ENCODE results near the gene FADS2.
A peak's percentile ranks its signal among the peaks of the same experiment; 100 is the strongest.

FADS2 gene

GRCh38 chr11:61891331-61892084, 63.4 kb downstream of the FADS2 start, which contains the start of gene FADS3:
Gene FADS3, minus strand, starts transcription at chr11:61891545. Its CDS starts 164 bp downstream, at chr11:61891381.
- no peak for DNase-seq

GRCh38 chr11:61892085-61892370, 63.9 kb downstream of the FADS2 start:
- DNase-seq, result no peak

DNA sequence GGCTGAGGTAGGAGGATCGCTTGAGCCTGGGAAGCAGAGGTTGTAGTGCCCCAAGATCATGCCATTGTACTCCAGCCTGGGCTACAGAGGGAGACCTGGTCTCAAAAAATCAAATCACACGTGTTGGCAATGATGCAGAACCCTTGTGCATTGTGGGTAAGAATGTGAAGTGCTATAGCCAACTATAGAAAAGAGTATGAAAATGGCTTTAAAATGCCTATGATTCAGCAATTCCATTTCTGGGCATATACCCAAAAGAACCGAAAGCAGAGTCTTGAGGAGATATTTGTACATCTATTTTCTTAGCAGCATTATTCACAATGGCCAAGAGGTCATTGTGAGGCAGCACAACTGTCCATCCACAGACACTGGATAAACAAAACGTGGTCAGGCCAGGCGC, 65.9 kb downstream of the FADS2 start:
- no peak for DNase-seq

GRCh38 chr11:61895046-61895717, 67.1 kb downstream of the FADS2 start:
- DNase-seq, result no peak

GRCh38 chr11:61895718-61896059, 67.6 kb downstream of the FADS2 start:
- no peak for DNase-seq

- DNase-seq, result no peak
Observed at GRCh38 chr11:61896665-61897386, 68.7 kb downstream of the FADS2 start.

DNA sequence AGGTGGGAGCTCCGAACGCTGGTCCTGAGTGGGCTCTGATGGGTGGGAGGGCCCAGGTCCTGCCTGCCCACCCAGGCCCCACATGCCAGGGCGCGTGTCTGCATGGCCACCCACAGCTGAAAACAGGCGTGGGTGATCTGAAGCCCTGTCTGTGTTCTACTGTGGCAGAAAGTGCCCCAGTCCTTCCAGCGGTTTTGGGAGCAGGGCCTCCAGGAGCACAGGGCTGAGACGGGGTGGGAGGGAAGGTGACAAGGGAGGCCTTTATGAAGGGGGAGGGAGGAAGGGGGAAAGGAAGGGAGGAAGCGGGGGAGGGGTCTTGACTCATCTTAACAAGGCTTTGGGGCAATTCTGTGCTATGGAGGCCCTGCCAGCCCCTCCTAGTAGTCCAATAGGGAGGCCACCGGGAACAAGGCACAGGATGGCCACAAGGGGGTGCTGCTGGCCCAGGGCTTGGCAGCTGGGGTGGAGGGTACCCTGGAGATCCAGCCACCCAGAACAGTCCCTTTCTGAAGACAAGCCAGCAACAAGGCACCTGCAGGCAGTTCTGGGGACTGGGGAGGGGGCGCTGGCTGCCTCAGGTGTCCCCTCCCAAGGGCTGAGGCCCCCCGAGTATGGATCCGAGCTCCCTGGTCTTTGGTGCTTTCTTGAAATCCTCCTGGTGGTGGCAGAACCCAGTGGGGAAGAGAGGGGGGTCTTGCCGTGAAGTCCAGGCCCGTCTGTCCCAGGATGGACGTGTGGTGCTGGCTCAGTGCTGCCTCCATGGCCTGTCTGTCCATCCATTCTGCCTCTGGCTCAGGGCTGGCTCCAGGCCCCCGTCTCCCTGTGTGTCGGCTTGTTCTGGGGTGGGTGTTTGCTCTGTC, 69.5 kb downstream of the FADS2 start:
- DNase-seq, result no peak

DNA sequence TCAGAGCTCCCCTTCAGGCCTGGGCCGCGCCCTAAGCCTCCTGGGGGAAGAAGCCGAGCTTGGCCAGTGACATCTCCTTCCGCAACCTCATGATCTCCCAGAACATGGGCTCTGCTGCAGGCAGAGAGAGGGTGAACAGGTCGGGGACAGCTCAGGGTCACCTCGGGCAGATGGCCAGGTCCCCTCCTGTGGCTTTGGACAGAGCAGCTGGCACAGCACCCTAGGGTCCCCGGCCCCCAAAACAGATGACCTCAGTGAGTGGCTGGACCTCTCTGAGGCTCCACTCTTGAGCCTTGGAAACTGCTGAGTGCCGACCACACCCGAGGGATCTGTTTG, 70.1 kb downstream of the FADS2 start:
- DNase-seq, result no peak

GRCh38 chr11:61899146-61899841, 71.2 kb downstream of the FADS2 start:
- DNase-seq, result peak; percentile 38

DNA sequence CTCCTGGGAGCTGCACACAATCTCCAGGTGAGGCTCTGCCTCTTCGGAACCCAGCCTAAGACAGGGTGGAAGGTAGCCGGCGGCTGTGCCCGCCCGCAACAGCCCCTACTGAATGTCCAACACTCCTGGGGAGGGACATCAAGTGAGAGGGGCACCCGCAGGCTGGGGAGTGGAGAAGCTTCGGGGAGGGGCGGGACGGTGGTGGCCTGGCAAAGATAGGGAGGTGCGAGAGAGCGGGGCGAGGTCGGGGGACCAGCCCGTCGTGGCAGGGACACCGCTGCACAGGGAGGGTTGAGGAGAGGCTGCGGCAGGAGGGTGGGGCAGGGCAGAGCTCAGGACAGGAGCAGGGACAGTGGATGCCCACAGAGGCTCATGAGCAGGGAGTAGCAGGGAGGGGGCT, 72.2 kb downstream of the FADS2 start:
- DNase-seq, result no peak

- DNase-seq, result no peak
Observed at GRCh38 chr11:61901397-61901796, 73.3 kb downstream of the FADS2 start.

GRCh38 chr11:61902313-61902712, 74.2 kb downstream of the FADS2 start:
- no peak for DNase-seq

- no peak for DNase-seq
Observed at GRCh38 chr11:61903845-61904244, 75.7 kb downstream of the FADS2 start.

DNA sequence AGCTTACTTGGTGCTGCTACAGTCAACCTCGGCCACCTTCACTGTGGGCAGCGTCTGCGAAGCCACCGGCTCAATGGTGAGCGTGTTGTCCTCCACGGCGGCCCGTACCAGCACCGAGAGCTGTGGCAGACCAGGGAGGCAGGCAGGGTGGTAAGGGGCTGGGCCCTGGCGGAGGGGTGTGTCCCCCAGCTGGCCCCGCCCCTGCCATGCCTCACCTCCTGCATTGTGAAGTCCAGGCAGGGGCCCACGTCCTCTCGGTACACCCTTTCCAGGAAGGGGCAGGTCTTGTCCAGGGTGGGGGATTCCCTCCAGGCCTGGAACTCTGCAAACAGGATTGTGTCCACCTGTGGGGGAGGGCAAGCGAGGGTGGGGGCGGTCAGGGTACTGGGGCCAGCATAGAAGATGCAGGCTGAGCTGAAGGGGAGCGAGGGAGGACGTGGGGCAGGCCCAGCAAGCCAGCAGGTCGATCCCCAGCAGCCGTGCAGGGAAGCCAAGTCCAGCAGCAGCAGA, 76.5 kb downstream of the FADS2 start:
- DNase-seq, result no peak

- DNase-seq, result no peak
Observed at GRCh38 chr11:61905067-61905696, 77.1 kb downstream of the FADS2 start.

DNA sequence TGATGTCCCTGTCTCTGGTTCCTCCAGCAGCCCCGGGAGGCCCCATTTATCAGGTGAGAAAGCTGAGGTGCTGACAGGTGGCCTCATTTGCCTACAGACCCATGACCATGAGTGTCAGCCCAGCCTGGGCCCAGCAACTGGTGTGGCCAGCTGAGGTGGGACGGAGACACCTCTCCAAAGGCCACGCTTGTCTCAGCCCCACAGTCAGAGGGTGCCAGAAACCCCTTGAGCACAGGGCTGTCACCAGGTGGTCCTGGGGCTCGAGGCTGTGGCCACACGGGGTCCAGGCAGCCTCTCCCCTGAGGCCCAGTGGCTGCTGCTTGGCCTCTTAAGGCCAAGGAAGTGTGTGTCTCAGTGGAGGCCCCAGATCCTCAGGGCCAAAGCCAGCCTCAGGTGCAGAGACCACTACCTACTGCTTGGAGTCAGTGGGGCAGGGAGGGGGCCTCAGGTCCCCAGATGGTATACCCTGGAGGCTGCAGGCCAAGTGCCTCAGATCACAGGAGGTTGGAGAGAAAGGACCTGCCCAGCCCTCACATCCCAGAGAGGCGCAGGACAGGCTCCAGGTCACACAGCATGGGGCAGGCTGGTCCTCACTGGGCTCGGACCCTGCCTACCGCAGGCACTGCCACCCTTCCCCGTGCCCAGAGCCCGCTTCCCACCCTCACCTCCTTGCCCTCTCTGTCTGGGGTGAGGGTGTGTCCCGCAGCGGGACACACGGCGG, 77.9 kb downstream of the FADS2 start:
- no peak for DNase-seq

- DNase-seq, result no peak
Observed at GRCh38 chr11:61906522-61906909, 78.4 kb downstream of the FADS2 start.

- DNase-seq, result no peak
Observed at GRCh38 chr11:61907282-61907681, 79.2 kb downstream of the FADS2 start.

- no peak for DNase-seq
Observed at GRCh38 chr11:61907871-61908729, 80.0 kb downstream of the FADS2 start.

DNA sequence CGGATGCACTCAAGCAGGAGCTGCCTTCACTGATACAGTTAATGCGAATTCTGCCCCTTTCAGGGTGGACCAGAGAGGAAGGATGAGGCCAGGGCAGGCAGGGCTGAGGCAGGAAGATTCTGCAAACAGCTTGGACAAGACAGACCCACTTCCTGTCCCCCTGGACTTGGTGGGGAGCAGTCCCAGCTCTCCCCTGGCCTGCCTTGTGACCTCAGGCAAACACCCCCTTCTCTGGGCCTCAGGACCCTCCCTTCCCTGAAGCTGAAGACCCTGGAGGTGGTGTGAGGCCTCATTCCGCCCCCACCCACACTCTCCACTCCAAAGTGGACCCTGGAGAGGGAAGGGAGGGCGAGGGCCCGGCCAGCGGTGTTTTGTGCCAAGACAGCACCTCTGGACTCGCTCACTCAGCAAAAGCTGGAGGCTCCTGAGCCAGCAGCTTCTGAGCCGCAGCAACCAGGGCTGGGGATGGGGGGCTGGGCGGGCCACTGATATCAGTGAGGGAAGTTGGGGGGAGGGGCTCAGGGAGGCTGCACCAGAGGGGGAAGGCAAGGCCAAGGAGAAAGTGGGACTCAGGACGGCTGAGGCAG, 80.7 kb downstream of the FADS2 start:
- DNase-seq, result no peak

Data from GF-D8 (cell line).